IMR-90 (cell line): ENCODE measurements around the gene EFHD2. TPM values are rescaled to one million over a fixed set of nuclear protein-coding genes. Genes with fewer than 3 reads are reported as not detected.

ENCODE experiments used
- ATAC-seq: fragments of 200-7000 bp; cut with Tn5 transposase; 2 replicates; pipeline ENCODE4 v1.9.1; 2020; ENCODE audit warnings: low read depth, mild to moderate bottlenecking, moderate library complexity
- BruUV-seq: library from RNA; stranded (reverse); fragments of 400-500 nt; replicated peaks from 2 replicates; lab custom pipeline; 2021; lab: Mats Ljungman, UMichigan
- CTCF ChIA-PET: fragments of 300-600 bp; formaldehyde crosslinking; extraction: SDS; loops from one replicate; lab custom pipeline; 2021; ENCODE audit warnings: antibody characterized with exemption; lab: Yijun Ruan, JAX
- POLR2A ChIA-PET: fragments of 300-600 bp; sonication (Branson Sonifier 250); formaldehyde crosslinking; loops from one replicate; lab custom pipeline; 2022; ENCODE audit warnings: antibody characterized with exemption; ENCODE audit not compliant: unreplicated experiment; lab: Charles Lee
- DNase-seq: peaks from one replicate; pipeline ENCODE4 v3.0.0; 2013
- H2AFZ ChIP-seq: replicated peaks from 2 replicates; pipeline ENCODE3; 2013; ENCODE audit warnings: low read length, mild to moderate bottlenecking; ENCODE audit not compliant: poor library complexity
- H2AK5ac ChIP-seq: 2 replicates; pipeline ENCODE4 v1.6.1; 2013; ENCODE audit warnings: low read depth, low read length, inconsistent platforms
- H2AK9ac ChIP-seq: replicated peaks from 2 replicates; pipeline ENCODE3; 2013; ENCODE audit warnings: mild to moderate bottlenecking, low read depth, low read length, moderate library complexity; ENCODE audit not compliant: poor library complexity
- H2BK120ac ChIP-seq: 2 replicates; pipeline ENCODE4 v1.6.1; 2013; ENCODE audit warnings: low read depth, low read length, inconsistent platforms
- H2BK15ac ChIP-seq: 3 replicates; pipeline ENCODE4 v1.6.1; 2013; ENCODE audit warnings: low read depth, low read length, inconsistent platforms
- H2BK20ac ChIP-seq: 2 replicates; pipeline ENCODE4 v1.6.1; 2013; ENCODE audit warnings: low read depth, mild to moderate bottlenecking, inconsistent platforms, low read length, moderate library complexity
- H2BK5ac ChIP-seq: 2 replicates; pipeline ENCODE4 v1.6.1; 2013; ENCODE audit warnings: mild to moderate bottlenecking, low read depth, low read length, inconsistent platforms; ENCODE audit not compliant: poor library complexity, severe bottlenecking
- H3K14ac ChIP-seq: replicated peaks from 2 replicates; pipeline ENCODE4 v1.6.1; 2013; ENCODE audit warnings: low read depth, low read length, inconsistent platforms
- H3K18ac ChIP-seq: 2 replicates; pipeline ENCODE4 v1.6.1; 2013; ENCODE audit warnings: low read depth, low read length, control low read depth
- H3K23ac ChIP-seq: 2 replicates; pipeline ENCODE4 v1.6.1; 2013; ENCODE audit warnings: low read depth, low read length, inconsistent platforms
- H3K27ac ChIP-seq: 2 replicates; pipeline ENCODE4 v1.5.1; 2013; ENCODE audit warnings: mild to moderate bottlenecking, control low read depth, low read length; ENCODE audit not compliant: insufficient read depth
- H3K27me3 ChIP-seq: 2 replicates; pipeline ENCODE4 v1.6.1; 2013; ENCODE audit warnings: low read length; ENCODE audit not compliant: control insufficient read depth, insufficient read depth
- H3K36me3 ChIP-seq: 2 replicates; pipeline ENCODE4 v1.6.1; 2013; ENCODE audit warnings: low read length, mixed read lengths; ENCODE audit not compliant: control insufficient read depth, insufficient read depth
- H3K4ac ChIP-seq: 2 replicates; pipeline ENCODE4 v1.6.1; 2013; ENCODE audit warnings: low read depth, low read length, inconsistent platforms
- H3K4me1 ChIP-seq: 2 replicates; pipeline ENCODE4 v1.6.1; 2013; ENCODE audit warnings: low read length, mixed read lengths; ENCODE audit not compliant: control insufficient read depth, insufficient read depth
- H3K4me2 ChIP-seq: 2 replicates; pipeline ENCODE4 v1.6.1; 2013; ENCODE audit warnings: low read depth, mild to moderate bottlenecking, control low read depth, low read length, moderate library complexity
- H3K4me3 ChIP-seq: 2 replicates; pipeline ENCODE4 v1.5.1; 2013; ENCODE audit warnings: low read depth, mild to moderate bottlenecking, control low read depth, low read length, moderate library complexity; ENCODE audit not compliant: insufficient read depth
- H3K56ac ChIP-seq: 2 replicates; pipeline ENCODE4 v1.6.1; 2013; ENCODE audit warnings: low read length, inconsistent platforms; ENCODE audit not compliant: insufficient read depth; ENCODE audit errors: extremely low read depth
- H3K79me1 ChIP-seq, 2 experiments: 2 replicates each; pipeline ENCODE4 v1.6.1; 2013; ENCODE audit warnings: low read length in 2 of 2, inconsistent platforms in 1 of 2, low read depth in 1 of 2
- H3K9ac ChIP-seq: 2 replicates; pipeline ENCODE4 v1.6.1; 2013; ENCODE audit warnings: low read depth, low read length, control low read depth
- H3K9me1 ChIP-seq: 2 replicates; pipeline ENCODE4 v1.6.1; 2013; ENCODE audit warnings: low read length, inconsistent platforms; ENCODE audit not compliant: insufficient read depth
- H3K9me3 ChIP-seq: 2 replicates; pipeline ENCODE4 v1.6.1; 2013; ENCODE audit warnings: low read length; ENCODE audit not compliant: control insufficient read depth, insufficient read depth
- H4K20me1 ChIP-seq: 2 replicates; pipeline ENCODE4 v1.6.1; 2013; ENCODE audit warnings: low read length, inconsistent platforms; ENCODE audit not compliant: insufficient read depth
- H4K5ac ChIP-seq: 2 replicates; pipeline ENCODE4 v1.6.1; 2013; ENCODE audit warnings: mild to moderate bottlenecking, low read depth, low read length, control low read depth
- H4K8ac ChIP-seq, 2 experiments: 2 replicates each; pipeline ENCODE4 v1.6.1; 2013; ENCODE audit warnings: low read depth in 2 of 2, low read length in 2 of 2, control low read depth in 1 of 2, inconsistent platforms in 1 of 2
- H4K91ac ChIP-seq: 2 replicates; pipeline ENCODE4 v1.6.1; 2013; ENCODE audit warnings: low read depth, low read length, inconsistent platforms; ENCODE audit not compliant: insufficient read depth
- BHLHE40 ChIP-seq: fragments of 150-350 bp; IDR thresholded peaks from 2 replicates; pipeline ENCODE4 v1.6.1; 2016; ENCODE audit warnings: mild to moderate bottlenecking, low read depth, low read length
- CEBPB ChIP-seq: IDR thresholded peaks from 2 replicates; pipeline ENCODE4 v1.6.1; 2012; ENCODE audit warnings: low read depth, low read length, improper control_type of control experiment
- FOS ChIP-seq: fragments of 150-350 bp; IDR thresholded peaks from 2 replicates; pipeline ENCODE4 v1.6.1; 2016; ENCODE audit warnings: low read depth, low read length
- NFE2L2 ChIP-seq: fragments of 150-350 bp; IDR thresholded peaks from 2 replicates; pipeline ENCODE4 v1.6.1; 2016; ENCODE audit warnings: low read depth, mild to moderate bottlenecking, low read length
- POLR2A ChIP-seq: IDR thresholded peaks from 2 replicates; pipeline ENCODE4 v1.6.1; 2012; ENCODE audit warnings: mild to moderate bottlenecking, low read depth, low read length
- WGBS, 2 experiments: methylation state at CpG; one replicate each; pipeline versions ENCODE4 v1.1.5 to v1.1.7; 2013; ENCODE audit warnings: missing lambda C conversion rate in 2 of 2; ENCODE audit not compliant: insufficient read length in 1 of 2; ENCODE audit errors: extremely low coverage in 2 of 2; 5-methylcytosine and 5-hydroxymethylcytosine counted together
- dilution Hi-C: fragments of 300-500 bp; cut with HindIII; formaldehyde crosslinking; loops from one replicate; pipeline ENCODE4 v1.14.3; 2018; ENCODE audit warnings: low sequenced_read_pairs; ENCODE audit not compliant: unreplicated experiment
- in situ Hi-C: fragments of 300-500 bp; cut with MboI; formaldehyde crosslinking; loops from 3 replicates; pipeline ENCODE4 v1.14.3; 2019; ENCODE audit warnings: low sequenced_read_pairs, inconsistent platforms, mixed read lengths
- intact Hi-C: fragments of 100-400 bp; cut with micrococcal nuclease; formaldehyde crosslinking; loops from 2 replicates; pipeline ENCODE4 v1.10.0; 2022
- polyA plus RNA-seq, 3 experiments: library from polyadenylated mRNA; depleted of rRNA; stranded (reverse); fragments of >200 nt; gene quantifications; 2 replicates each; pipeline ENCODE4 v1.2.3, GENCODE V29; 2012; ENCODE audit warnings: low replicate concordance in 1 of 3
- total RNA-seq: library from RNA; depleted of rRNA; stranded (reverse); fragments of >200 nt; gene quantifications from 2 replicates; pipeline ENCODE4 v1.2.3, GENCODE V29; 2012
- TF ChIP-seq, protein P1 (sequence below): fragments of 150-350 bp; IDR thresholded peaks from 2 replicates; pipeline ENCODE4 v1.6.1; 2017; ENCODE audit warnings: mild to moderate bottlenecking, antibody characterized with exemption, low read length, low read depth
- TF ChIP-seq, protein P2 (sequence below): fragments of 150-350 bp; IDR thresholded peaks from 2 replicates; pipeline ENCODE4 v1.6.1; 2016; ENCODE audit warnings: low read depth, mild to moderate bottlenecking, low read length, moderate library complexity, borderline replicate concordance

Gene EFHD2
- total and polyA plus RNA-seq, 2 of the 4 experiments (the other 2 are of a cell fraction): 22.6 to 58.9 TPM

DNA sequence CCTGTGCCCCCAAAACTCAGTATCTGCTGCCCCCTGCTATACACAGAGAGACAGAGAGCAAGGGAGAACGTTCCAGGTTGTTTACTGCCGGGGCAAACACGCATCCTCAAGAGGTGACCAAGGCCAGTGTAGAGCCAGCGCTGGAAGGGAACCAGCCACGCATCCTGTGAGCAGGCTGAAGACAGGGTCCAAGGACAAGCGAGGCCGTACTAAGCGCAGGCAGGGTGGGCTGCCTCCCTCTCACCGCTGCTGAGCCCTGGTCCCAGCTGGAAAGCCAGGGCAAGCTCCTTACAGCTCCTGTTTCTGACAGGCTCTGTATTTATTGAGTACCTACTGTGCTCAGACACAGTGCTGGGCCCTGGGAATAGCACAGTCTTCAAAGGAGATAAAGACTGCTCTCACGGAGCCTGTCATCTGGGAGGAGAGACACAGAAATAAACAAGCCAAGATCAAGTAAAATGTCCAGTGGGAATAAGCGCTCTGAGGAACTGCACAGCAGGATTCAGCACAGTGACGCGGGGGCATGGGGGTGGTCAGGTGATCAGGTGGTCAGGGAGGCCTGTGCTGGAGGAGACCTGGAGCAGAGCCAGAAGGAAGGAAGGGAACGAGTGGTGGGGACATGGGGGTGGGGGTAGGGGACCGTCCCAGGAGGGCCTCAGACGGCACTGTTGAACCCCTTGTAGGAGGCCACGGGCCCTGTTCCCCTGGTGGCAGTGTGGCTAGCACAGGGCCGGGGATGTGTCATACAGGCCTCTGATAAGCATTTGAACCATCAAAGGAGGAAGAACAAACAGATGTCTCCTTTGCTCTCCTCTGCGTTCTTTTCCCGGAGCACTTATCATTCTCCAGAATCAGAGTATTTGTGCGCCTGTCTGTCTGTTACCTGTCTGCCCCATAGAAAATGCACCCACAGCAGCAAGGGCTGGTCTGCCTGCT, 37.8 kb upstream of the EFHD2 start:
- peak overlapping the region; percentile 57 for H2AFZ ChIP-seq
- no peak overlapping the region for H4K8ac ChIP-seq
- WGBS, 2 experiments: 57% methylated on average over 12 of the region's 21 CpGs; no CpG with 5 or more reads in 1 of the 2 experiments
- no TSS peak for BruUV-seq
- ATAC-seq (peak; percentile 40; the same call in 1 of the 2 replicates), DNase-seq (no peak)
- H3K79me1 ChIP-seq: no peaks in the 10 kb centered on the region
- intact Hi-C loops (no loop called here), dilution Hi-C loops (no loop called here), in situ Hi-C loops (no loop called here)
- H2BK20ac ChIP-seq: no peak overlapping the region
- no peak overlapping the region; the same call in 1 of the 2 replicates for H4K5ac ChIP-seq
- 0 out of 2 replicates have a peak overlapping the region, but pooled peaks have one; percentile 24 for H2AK5ac ChIP-seq
- ChIA-PET POLR2A (no interaction called here), CTCF (no interaction called here)
- H4K91ac ChIP-seq: no peak overlapping the region
- no peak overlapping the region for H2BK120ac ChIP-seq
- H3K4me3 ChIP-seq: no peak overlapping the region
- peak overlapping the region; percentile 20; the same call in 1 of the 2 replicates for H3K4ac ChIP-seq
- H3K4me1 ChIP-seq: peaks cover 8% of the 10 kb centered on the region; the same call in 1 of the 2 replicates
- no peak overlapping the region for H3K9ac ChIP-seq
- no peak for TF ChIP-seq POLR2A
- no peak for TF ChIP-seq NFE2L2
- TF ChIP-seq BHLHE40: no peak
- TF ChIP-seq, protein P1, sequence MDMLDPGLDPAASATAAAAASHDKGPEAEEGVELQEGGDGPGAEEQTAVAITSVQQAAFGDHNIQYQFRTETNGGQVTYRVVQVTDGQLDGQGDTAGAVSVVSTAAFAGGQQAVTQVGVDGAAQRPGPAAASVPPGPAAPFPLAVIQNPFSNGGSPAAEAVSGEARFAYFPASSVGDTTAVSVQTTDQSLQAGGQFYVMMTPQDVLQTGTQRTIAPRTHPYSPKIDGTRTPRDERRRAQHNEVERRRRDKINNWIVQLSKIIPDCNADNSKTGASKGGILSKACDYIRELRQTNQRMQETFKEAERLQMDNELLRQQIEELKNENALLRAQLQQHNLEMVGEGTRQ: no peak
- TF ChIP-seq CEBPB: no peak
- TF ChIP-seq FOS: no peak
- TF ChIP-seq, protein P2, sequence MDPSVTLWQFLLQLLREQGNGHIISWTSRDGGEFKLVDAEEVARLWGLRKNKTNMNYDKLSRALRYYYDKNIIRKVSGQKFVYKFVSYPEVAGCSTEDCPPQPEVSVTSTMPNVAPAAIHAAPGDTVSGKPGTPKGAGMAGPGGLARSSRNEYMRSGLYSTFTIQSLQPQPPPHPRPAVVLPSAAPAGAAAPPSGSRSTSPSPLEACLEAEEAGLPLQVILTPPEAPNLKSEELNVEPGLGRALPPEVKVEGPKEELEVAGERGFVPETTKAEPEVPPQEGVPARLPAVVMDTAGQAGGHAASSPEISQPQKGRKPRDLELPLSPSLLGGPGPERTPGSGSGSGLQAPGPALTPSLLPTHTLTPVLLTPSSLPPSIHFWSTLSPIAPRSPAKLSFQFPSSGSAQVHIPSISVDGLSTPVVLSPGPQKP: no peak
- no peak overlapping the region; the same call in 1 of the 2 replicates for H3K4me2 ChIP-seq
- no peaks in the 10 kb centered on the region for H3K36me3 ChIP-seq
- no peak overlapping the region for H2BK15ac ChIP-seq
- no peak overlapping the region for H3K56ac ChIP-seq
- H3K18ac ChIP-seq: no peak overlapping the region; the same call in 1 of the 2 replicates
- no peaks in the 10 kb centered on the region for H3K9me1 ChIP-seq
- peak overlapping the region; percentile 29 for H2AK9ac ChIP-seq
- H3K27me3 ChIP-seq: no peaks in the 10 kb centered on the region
- no peaks in the 10 kb centered on the region for H4K20me1 ChIP-seq
- no peaks in the 10 kb centered on the region for H3K9me3 ChIP-seq
- H3K14ac ChIP-seq: no peak overlapping the region
- H3K23ac ChIP-seq: no peak overlapping the region
- H3K27ac ChIP-seq: no peak overlapping the region
- H2BK5ac ChIP-seq: no peak overlapping the region
